ENCODE data around the gene KRT73. TPM values are rescaled to one million over a fixed set of nuclear protein-coding genes. Genes with fewer than 3 reads are reported as not detected.

KRT73 gene
- total RNA-seq, 1 donor from 2014 or later, result 0.52 TPM

DNA sequence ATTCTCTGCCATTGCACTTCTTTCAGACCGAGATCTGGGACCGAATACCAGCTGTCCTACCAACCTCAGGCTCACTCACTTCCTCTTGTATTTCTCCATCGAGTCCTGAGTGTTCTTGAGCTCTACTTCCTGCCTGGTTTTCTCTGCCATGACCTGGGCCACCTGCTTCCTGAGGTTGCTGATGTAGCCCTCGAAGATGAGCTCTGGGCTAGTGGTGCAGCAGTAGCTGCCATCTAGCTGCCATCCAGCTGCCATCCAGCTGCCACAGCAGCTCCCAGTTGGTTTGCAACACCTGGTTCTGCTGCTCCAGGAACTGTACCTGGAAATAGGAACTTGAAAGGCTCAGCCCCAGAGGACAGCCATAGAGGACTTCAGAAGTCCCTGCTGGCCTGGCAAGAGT, 15.0 kb upstream of the KRT73 start:
- peaks cover 6% of the 10 kb centered on the region for H3K27me3 ChIP-seq
- DNase-seq (no peak), ATAC-seq (peak; percentile 34)
- H3K36me3 ChIP-seq, result no peaks in the 10 kb centered on the region
- no peaks in the 10 kb centered on the region for H3K4me1 ChIP-seq
- no peak overlapping the region for H3K27ac ChIP-seq
- no peak overlapping the region for H3K4me3 ChIP-seq
- TF ChIP-seq, protein P1, sequence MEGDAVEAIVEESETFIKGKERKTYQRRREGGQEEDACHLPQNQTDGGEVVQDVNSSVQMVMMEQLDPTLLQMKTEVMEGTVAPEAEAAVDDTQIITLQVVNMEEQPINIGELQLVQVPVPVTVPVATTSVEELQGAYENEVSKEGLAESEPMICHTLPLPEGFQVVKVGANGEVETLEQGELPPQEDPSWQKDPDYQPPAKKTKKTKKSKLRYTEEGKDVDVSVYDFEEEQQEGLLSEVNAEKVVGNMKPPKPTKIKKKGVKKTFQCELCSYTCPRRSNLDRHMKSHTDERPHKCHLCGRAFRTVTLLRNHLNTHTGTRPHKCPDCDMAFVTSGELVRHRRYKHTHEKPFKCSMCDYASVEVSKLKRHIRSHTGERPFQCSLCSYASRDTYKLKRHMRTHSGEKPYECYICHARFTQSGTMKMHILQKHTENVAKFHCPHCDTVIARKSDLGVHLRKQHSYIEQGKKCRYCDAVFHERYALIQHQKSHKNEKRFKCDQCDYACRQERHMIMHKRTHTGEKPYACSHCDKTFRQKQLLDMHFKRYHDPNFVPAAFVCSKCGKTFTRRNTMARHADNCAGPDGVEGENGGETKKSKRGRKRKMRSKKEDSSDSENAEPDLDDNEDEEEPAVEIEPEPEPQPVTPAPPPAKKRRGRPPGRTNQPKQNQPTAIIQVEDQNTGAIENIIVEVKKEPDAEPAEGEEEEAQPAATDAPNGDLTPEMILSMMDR (IDR thresholded peaks at IDR 0.05), result no peak
- intact Hi-C loops (cut with DNase I), result no loop called here
- no peaks in the 10 kb centered on the region for H3K9me3 ChIP-seq

DNA sequence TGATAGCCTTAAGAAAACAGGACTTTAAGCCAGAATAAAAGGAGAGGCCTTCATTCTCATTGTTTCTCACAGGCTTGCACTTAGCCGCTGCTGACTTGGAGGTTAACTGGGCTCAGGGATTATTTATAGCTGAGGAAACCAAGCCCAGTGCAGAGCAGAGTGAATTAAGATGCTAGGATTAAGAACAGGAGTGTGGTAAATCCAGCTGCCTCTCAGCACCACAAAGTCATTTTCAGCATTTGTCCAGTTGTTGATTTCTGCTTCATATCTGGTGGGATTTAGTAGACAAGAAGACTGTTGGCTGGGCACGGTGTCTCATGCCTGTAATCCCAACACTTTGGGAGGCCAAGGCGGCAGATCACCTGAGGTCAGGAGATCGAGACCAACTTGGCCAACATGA, 14.3 kb upstream of the KRT73 start:
- TF ChIP-seq, protein P1 (IDR thresholded peaks at IDR 0.05), result no peak
- ATAC-seq (no peak), DNase-seq (no peak)
- Histone ChIP-seq H3K27me3 (peaks cover 6% of the 10 kb centered on the region), H3K4me3 (no peak overlapping the region), H3K9me3 (no peaks in the 10 kb centered on the region), H3K27ac (no peak overlapping the region), H3K4me1 (no peaks in the 10 kb centered on the region), H3K36me3 (no peaks in the 10 kb centered on the region)
- intact Hi-C loops (cut with DNase I), result no loop called here

DNA sequence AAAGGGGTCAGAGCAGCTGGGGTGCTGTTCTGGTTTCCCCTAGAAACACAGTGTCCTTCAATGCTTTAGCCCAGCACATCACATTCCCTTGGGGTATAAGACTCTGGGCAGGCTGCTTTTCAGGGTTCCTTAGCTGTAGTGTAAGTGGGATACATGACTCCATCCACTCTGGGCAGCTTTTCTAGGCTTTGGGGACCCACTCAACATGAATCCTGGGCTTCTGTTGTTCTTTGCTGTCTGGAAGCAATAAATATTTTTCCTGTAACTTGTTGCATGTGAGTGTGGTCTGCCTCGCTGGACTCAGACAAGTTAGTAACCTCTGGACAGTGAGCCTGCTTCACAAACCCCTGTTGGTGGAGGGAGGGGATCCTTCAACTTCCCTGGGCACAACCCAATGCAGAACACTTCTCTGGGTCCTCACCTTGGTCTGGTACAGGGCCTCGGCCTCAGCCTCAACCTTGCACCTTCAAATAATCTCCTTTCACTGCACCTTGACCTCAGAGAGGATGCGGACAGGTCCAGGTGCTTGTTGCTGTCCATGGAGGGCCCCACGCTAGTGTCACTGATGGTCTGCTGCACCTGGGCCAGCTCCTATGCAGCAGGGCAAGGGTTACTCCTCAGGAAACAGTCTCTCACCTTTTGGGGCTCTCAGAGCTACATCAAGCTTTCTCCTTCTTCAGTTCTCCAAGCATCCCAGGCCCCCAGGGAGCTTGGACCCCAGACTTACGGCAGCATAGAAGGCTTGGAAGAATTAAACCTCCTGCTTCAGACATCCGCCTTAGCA, 13.5 kb upstream of the KRT73 start:
- Histone ChIP-seq H3K4me3 (no peak overlapping the region), H3K27ac (no peak overlapping the region), H3K36me3 (no peaks in the 10 kb centered on the region), H3K9me3 (no peaks in the 10 kb centered on the region), H3K4me1 (no peaks in the 10 kb centered on the region), H3K27me3 (peaks cover 6% of the 10 kb centered on the region)
- intact Hi-C loops (cut with DNase I), result no loop called here
- TF ChIP-seq, protein P1 (IDR thresholded peaks at IDR 0.05), result no peak
- DNase-seq (no peak), ATAC-seq (no peak)

DNA sequence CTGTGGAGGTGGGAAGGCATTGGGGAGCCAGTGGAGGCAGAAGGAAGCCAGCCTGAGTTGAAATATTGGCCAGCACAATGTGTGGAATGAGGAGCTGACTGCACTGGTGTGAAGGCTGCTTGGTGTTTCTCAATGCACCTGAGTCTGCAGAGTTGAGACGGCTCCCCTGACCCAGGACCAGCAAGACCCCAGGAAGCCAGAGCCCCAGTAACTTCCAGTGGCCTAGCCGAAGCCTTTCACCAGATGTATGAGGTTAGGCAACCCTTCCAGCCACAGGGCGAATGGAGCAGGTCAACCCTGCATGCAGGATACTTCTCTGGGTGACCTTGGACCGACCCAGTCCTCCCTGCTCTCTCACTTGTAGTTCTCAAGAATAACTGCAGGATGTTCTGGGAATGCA, 12.9 kb upstream of the KRT73 start:
- H3K36me3 ChIP-seq, result no peaks in the 10 kb centered on the region
- TF ChIP-seq, protein P1 (IDR thresholded peaks at IDR 0.05), result no peak
- no peak overlapping the region for H3K4me3 ChIP-seq
- H3K4me1 ChIP-seq, result no peaks in the 10 kb centered on the region
- no peaks in the 10 kb centered on the region for H3K9me3 ChIP-seq
- ATAC-seq (no peak), DNase-seq (no peak)
- intact Hi-C loops (cut with DNase I), result no loop called here
- peaks cover 6% of the 10 kb centered on the region for H3K27me3 ChIP-seq
- H3K27ac ChIP-seq, result no peak overlapping the region

DNA sequence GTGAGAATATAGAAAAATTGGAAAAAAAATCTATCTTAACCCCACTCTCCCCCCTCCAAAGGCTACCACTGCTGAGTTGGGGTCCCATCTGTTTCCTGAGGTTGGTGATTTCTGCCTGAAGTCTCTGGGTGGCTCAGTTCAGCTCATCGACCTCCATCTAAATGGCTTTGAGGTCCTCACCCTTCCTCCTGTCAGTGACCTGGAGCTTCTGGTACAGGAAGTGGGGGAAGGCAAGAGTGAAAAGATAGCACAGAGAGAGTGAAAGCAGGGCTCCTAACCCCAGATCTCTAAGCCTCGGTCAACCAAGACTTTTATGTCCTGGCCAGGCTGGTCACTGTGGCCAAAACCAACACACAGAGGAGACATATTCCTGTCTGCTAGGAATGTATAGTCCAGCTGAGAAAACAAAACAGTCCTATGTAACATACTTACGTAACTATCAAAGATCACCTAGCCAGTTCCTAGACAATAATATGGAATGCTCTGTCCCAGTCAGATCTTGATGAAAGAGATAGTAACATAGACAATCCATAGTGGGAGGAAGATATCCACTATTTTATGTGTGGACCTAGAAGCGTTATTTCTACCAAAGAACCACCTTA, 12.3 kb upstream of the KRT73 start:
- no peak overlapping the region for H3K4me3 ChIP-seq
- no peaks in the 10 kb centered on the region for H3K4me1 ChIP-seq
- H3K27ac ChIP-seq, result no peak overlapping the region
- TF ChIP-seq, protein P1 (IDR thresholded peaks at IDR 0.05), result no peak
- no peaks in the 10 kb centered on the region for H3K36me3 ChIP-seq
- intact Hi-C loops (cut with DNase I), result no loop called here
- no peak for ATAC-seq
- no peak for DNase-seq
- no peaks in the 10 kb centered on the region for H3K9me3 ChIP-seq
- H3K27me3 ChIP-seq, result peaks cover 6% of the 10 kb centered on the region

Data from upper lobe of right lung (tissue), 1 donor.